SU-DHL-6 (cell line): ENCODE measurements around the gene TNRC6B.

Experiments
- H2AFZ ChIP-seq: fragments of 200-600 bp; sonication (generic); 2 replicates; pipeline ENCODE4 v1.6.1; 2014; ENCODE audit warnings: low read depth, mild to moderate bottlenecking, moderate library complexity, mixed read lengths, antibody characterized with exemption, low read length; ENCODE audit not compliant: severe bottlenecking
- H3F3A ChIP-seq: fragments of 200-600 bp; shearing (Covaris generic); 2 replicates; pipeline ENCODE4 v1.6.0; 2016; ENCODE audit warnings: antibody characterized with exemption, mild to moderate bottlenecking; ENCODE audit not compliant: insufficient read depth
- H3K27ac ChIP-seq: fragments of 200-600 bp; sonication (generic); 2 replicates; pipeline ENCODE4 v1.5.1; 2016; ENCODE audit warnings: low read depth, mild to moderate bottlenecking, low read length, moderate library complexity, mixed read lengths
- H3K27me3 ChIP-seq: fragments of 200-600 bp; sonication (generic), shearing (Covaris generic); 2 replicates; pipeline ENCODE4 v1.6.0; 2014; ENCODE audit warnings: mild to moderate bottlenecking, low read length
- H3K36me3 ChIP-seq: fragments of 200-600 bp; sonication (generic); 2 replicates; pipeline ENCODE4 v1.6.1; 2014; ENCODE audit warnings: mild to moderate bottlenecking, low read length, mixed read lengths
- H3K4me2 ChIP-seq: fragments of 300-600, 200-600 bp; shearing (Covaris generic), sonication (generic); 2 replicates; pipeline ENCODE4 v1.6.0; 2014; ENCODE audit warnings: low read length, low read depth, mild to moderate bottlenecking; ENCODE audit not compliant: poor library complexity, severe bottlenecking
- H3K4me3 ChIP-seq: fragments of 200-600 bp; sonication (generic); 2 replicates; pipeline ENCODE4 v1.5.1; 2014; ENCODE audit warnings: antibody characterized with exemption, low read length, mild to moderate bottlenecking, mixed read lengths; ENCODE audit not compliant: insufficient read depth, poor library complexity, severe bottlenecking
- H3K79me2 ChIP-seq: fragments of 200-600 bp; sonication (generic); 2 replicates; pipeline ENCODE4 v1.6.1; 2014; ENCODE audit warnings: mild to moderate bottlenecking, low read length, moderate library complexity; ENCODE audit not compliant: insufficient read depth
- H3K9ac ChIP-seq: fragments of 200-600 bp; sonication (generic); 2 replicates; pipeline ENCODE4 v1.7.0; 2014; ENCODE audit warnings: mild to moderate bottlenecking, low read length
- H3K9me2 ChIP-seq: fragments of 200-600 bp; sonication (generic); replicated peaks from 2 replicates; pipeline ENCODE4 v1.6.1; 2014; ENCODE audit warnings: low read length; ENCODE audit not compliant: insufficient read depth
- H3K9me3 ChIP-seq: fragments of 200-600 bp; sonication (generic); 2 replicates; pipeline ENCODE4 v1.6.1; 2014; ENCODE audit warnings: low read length, mixed read lengths; ENCODE audit not compliant: insufficient read depth
- H4K20me1 ChIP-seq: fragments of 200-600 bp; sonication (generic); 2 replicates; pipeline ENCODE4 v1.6.1; 2014; ENCODE audit warnings: low read depth, mild to moderate bottlenecking, antibody characterized with exemption, low read length, moderate library complexity, mixed read lengths
- EZH2phosphoT487 ChIP-seq: fragments of 200-600 bp; sonication (generic), shearing (Covaris generic); conservative IDR thresholded peaks from 2 replicates; pipeline ENCODE4 v1.6.1; 2018; ENCODE audit warnings: mild to moderate bottlenecking, antibody characterized with exemption, low read length, moderate library complexity, mixed read lengths
- TF ChIP-seq, protein P1 (sequence below): fragments of 200-600 bp; sonication (generic); IDR thresholded peaks from one replicate; pipeline ENCODE4 v1.5.1; 2017; ENCODE audit warnings: antibody characterized with exemption, mild to moderate bottlenecking, low read length, moderate library complexity; ENCODE audit not compliant: insufficient read depth, poor library complexity, severe bottlenecking

TNRC6B gene

DNA sequence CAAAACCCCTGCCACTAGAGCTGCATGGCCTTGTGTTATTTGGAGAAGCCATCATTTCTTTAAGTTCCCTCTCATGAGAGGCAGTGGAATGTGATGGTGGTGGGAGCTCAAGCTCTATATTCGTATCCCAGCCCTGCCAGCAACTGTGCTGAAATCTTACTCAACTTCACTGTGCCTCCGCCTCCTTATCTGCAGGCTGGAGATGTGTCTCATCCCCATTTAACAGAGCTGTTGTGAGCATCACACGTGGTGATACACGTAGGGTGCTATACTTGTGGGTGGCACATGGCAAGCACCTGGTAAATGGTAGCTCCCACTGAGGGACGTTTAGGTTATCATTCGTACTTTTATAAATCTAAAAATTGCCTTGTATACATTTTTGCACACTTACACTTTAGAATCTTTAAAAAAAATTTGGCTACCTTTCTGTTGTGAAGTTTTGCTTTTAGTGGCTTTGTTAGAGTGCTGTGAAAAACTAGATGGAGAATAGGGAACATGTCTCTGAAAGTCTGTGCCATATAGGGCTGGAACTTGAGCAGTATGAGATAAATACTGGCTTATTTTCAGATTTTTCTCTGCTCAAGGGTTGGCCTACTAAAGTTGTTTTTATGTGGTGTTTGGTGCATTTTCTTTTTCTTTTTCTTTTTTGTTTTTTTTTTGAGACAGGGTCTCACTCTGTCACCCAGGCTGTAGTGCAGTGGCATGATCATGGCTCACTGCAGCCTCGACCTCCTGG is 23.2 kb downstream of the TNRC6B start:
- Histone ChIP-seq H4K20me1 (peaks cover 27% of the 10 kb centered on the region), H3K36me3 (no peaks in the 10 kb centered on the region), H3K9me3 (no peaks in the 10 kb centered on the region), H3K4me3 (no peak overlapping the region), H3K9me2 (no peaks in the 10 kb centered on the region), H3F3A (no peaks in the 10 kb centered on the region), H3K79me2 (peaks cover 83% of the 10 kb centered on the region), H3K27me3 (no peaks in the 10 kb centered on the region), H2AFZ (no peak overlapping the region), H3K4me2 (no peak overlapping the region), H3K27ac (no peak overlapping the region), H3K9ac (no peak overlapping the region)
- TF ChIP-seq, protein P1, sequence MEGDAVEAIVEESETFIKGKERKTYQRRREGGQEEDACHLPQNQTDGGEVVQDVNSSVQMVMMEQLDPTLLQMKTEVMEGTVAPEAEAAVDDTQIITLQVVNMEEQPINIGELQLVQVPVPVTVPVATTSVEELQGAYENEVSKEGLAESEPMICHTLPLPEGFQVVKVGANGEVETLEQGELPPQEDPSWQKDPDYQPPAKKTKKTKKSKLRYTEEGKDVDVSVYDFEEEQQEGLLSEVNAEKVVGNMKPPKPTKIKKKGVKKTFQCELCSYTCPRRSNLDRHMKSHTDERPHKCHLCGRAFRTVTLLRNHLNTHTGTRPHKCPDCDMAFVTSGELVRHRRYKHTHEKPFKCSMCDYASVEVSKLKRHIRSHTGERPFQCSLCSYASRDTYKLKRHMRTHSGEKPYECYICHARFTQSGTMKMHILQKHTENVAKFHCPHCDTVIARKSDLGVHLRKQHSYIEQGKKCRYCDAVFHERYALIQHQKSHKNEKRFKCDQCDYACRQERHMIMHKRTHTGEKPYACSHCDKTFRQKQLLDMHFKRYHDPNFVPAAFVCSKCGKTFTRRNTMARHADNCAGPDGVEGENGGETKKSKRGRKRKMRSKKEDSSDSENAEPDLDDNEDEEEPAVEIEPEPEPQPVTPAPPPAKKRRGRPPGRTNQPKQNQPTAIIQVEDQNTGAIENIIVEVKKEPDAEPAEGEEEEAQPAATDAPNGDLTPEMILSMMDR = no peak
- TF ChIP-seq EZH2phosphoT487 = no peak

DNA sequence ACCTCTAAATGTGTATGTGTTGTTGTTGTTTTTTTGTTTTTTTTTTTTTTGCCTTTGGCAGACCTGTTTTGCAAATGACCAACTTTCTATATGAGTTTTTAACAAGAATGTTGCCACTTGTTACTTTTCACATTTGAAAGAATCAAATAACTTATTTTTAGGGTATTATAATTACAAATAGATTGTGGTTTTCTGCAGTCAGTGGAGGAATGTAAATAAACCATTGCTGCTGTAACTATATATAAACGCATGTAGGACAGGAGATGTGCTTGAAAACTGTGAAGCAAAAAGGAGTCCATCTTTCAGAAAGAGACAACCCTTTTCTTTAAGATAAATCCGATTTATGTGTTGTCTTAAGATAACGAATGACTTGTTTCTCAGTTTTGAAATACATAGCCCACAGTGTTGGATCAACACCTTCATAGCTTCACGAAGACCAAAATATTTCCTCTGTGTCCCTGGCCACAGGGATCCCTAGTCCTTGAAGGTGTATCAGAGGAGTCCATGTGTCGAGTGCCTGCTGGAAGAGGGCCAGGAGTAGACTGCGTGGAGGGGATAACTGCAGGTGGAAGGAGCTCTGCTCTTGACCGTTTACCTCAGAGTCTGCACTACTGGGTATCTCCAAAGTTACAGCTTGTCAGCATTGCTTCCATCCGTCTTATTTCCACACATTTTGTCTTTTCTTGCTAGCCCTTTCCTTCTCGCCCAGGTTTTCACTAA is 24.7 kb downstream of the TNRC6B start:
- H3K9ac ChIP-seq = no peak overlapping the region
- H3K4me2 ChIP-seq = peak overlapping the region; percentile 16
- H3K27ac ChIP-seq = no peak overlapping the region

GRCh38 chr22:40203572-40203971 is 25.8 kb downstream of the TNRC6B start:
- Histone ChIP-seq H3K4me3 (no peak overlapping the region), H2AFZ (no peak overlapping the region), H3K9ac (no peak overlapping the region), H3F3A (no peaks in the 10 kb centered on the region), H4K20me1 (peaks cover 27% of the 10 kb centered on the region), H3K9me3 (no peaks in the 10 kb centered on the region), H3K4me2 (peak overlapping the region; percentile 16), H3K36me3 (no peaks in the 10 kb centered on the region), H3K79me2 (peaks cover 73% of the 10 kb centered on the region), H3K27me3 (no peaks in the 10 kb centered on the region), H3K27ac (no peak overlapping the region), H3K9me2 (no peaks in the 10 kb centered on the region)
- no peak for TF ChIP-seq EZH2phosphoT487
- TF ChIP-seq, protein P1 = no peak

More for the DNA sequence above, 24.7 kb downstream of the TNRC6B start:
- no peak overlapping the region for H3K4me3 ChIP-seq
- H2AFZ ChIP-seq = no peak overlapping the region
- no peaks in the 10 kb centered on the region for H3F3A ChIP-seq
- no peaks in the 10 kb centered on the region for H3K27me3 ChIP-seq
- no peak for TF ChIP-seq EZH2phosphoT487
- TF ChIP-seq, protein P1 = no peak
- H3K9me2 ChIP-seq = no peaks in the 10 kb centered on the region
- peaks cover 27% of the 10 kb centered on the region for H4K20me1 ChIP-seq
- H3K36me3 ChIP-seq = no peaks in the 10 kb centered on the region
- H3K9me3 ChIP-seq = no peaks in the 10 kb centered on the region
- H3K79me2 ChIP-seq = peaks cover 81% of the 10 kb centered on the region
